Stomach (tissue), 9 donors: Measurements from ENCODE around the gene PNPLA6. TPM values are rescaled to one million over a fixed set of nuclear protein-coding genes. Genes with fewer than 3 reads are reported as not detected.
"Not testable (repeated sequence)": the region's sequence is repeated elsewhere in the genome, so short reads cannot be mapped to it uniquely, and the experiment has no call there.

ENCODE experiments used
- DNase-seq, 2 donors: peaks; one replicate each; pipeline versions ENCODE4 v3.0.0 to v3.0.0-alpha.2; 2013 to 2019
- H3K27ac ChIP-seq, 5 donors: fragments of 200-600 bp in 4 of 5; sonication (generic) in 4 of 5; one replicate each; pipeline ENCODE4 v1.5.1; 2013 to 2019; ENCODE audit warnings: mild to moderate bottlenecking in 1 of 5, moderate library complexity in 1 of 5
- H3K27me3 ChIP-seq, 3 donors: fragments of 200-600 bp; sonication (generic); one replicate each; pipeline ENCODE4 v1.5.1; 2017 to 2019; ENCODE audit warnings: mixed run types in 1 of 3
- H3K36me3 ChIP-seq, 4 donors: fragments of 200-600 bp; sonication (generic); 1 replicate in 3 of 4; 2 replicates in 1 of 4; pipeline ENCODE4 v1.5.1; 2016 to 2019
- H3K4me1 ChIP-seq, 4 donors: fragments of 200-600 bp; sonication (generic); one replicate each; pipeline ENCODE4 v1.5.1; 2016 to 2019
- H3K4me3 ChIP-seq, 4 donors: fragments of 200-600 bp; sonication (generic) in 3 of 4; one replicate each; pipeline ENCODE4 v1.5.1; 2016 to 2019; ENCODE audit warnings: mild to moderate bottlenecking in 1 of 4
- H3K9me3 ChIP-seq, 4 donors: fragments of 200-600 bp; sonication (generic); one replicate each; pipeline ENCODE4 v1.5.1; 2016 to 2019
- EP300 ChIP-seq: sonication (generic); formaldehyde crosslinking; IDR thresholded peaks from one replicate; pipeline ENCODE4 v1.6.1; 2017; ENCODE audit warnings: antibody characterized with exemption
- POLR2A ChIP-seq, 4 donors: fragments of 450-650 bp; IDR thresholded peaks; one replicate each; pipeline ENCODE4 v1.6.1; 2016; ENCODE audit warnings: antibody characterized with exemption in 4 of 4, control low read depth in 2 of 4, mild to moderate bottlenecking in 1 of 4, moderate library complexity in 1 of 4
- POLR2AphosphoS5 ChIP-seq, 3 donors: sonication (generic); formaldehyde crosslinking; IDR thresholded peaks; one replicate each; pipeline ENCODE4 v1.6.1; 2016; ENCODE audit warnings: antibody characterized with exemption in 3 of 3
- WGBS, 5 donors: extraction: QIAGEN DNeasy Blood & Tissue Kit in 3 of 5; methylation state at CpG; one replicate each; pipeline versions ENCODE4 v1.1.5 to v1.1.7; 2013 to 2018; 5-methylcytosine and 5-hydroxymethylcytosine counted together
- intact Hi-C: fragments of 100-400 bp; cut with DNase I; formaldehyde crosslinking; loops from one replicate; pipeline ENCODE4 v1.15.1; 2023; ENCODE audit warnings: low total_unique reads
- polyA plus RNA-seq, 3 donors: library from polyadenylated mRNA; stranded (reverse); fragments of 200-250 nt; gene quantifications; one replicate each; pipeline ENCODE4 v1.2.3, GENCODE V29; 2013
- total RNA-seq, 5 donors: library from RNA; depleted of rRNA; stranded (reverse); fragments of >200 nt; gene quantifications; one replicate each; pipeline versions ENCODE4 v1.1.0 to v1.2.3, GENCODE V29; 2014 to 2016
- TF ChIP-seq, protein P1 (sequence below), 7 experiments: fragments of 450-650 bp in 4 of 7; fragments of 200-600 bp in 3 of 7; sonication (generic) in 3 of 7; IDR thresholded peaks; one replicate each; pipeline ENCODE4 v1.5.1; 2016 to 2019; ENCODE audit warnings: antibody characterized with exemption in 7 of 7, control low read depth in 2 of 7, mild to moderate bottlenecking in 1 of 7
- donor health status: healthy with polysubstance abuse.
- donor health status: Bipolar disorder and iron deficiency.
- donor health status: healthy.

Gene PNPLA6
- total and polyA plus RNA-seq, 8 donors: 15.2 to 357 (median 44.3) TPM

DNA sequence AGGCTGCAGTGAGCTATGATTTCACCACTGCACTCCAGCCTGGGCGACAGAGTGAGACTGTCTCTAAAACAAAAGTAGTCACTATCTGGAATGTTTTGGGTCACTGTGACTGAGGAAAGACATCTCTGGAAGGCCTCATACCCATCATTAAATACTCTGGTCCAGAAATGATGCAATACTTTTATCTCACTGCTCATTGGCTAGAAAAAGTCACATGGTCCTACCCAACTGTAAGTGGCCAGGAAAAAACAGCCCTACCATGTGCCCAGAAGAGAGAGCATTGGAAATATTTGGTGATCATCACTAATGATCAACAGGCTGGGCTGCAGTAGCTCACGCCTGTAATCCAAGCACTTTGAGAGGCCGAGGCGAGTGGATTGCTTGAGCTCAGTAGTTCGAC, 29.8 kb downstream of the PNPLA6 start:
- peaks cover 0 to 9% (median 0%) of the 10 kb centered on the region in 4 donors for H3K4me1 ChIP-seq
- DNase-seq: no peak
- WGBS, 5 donors: 68 to 94% (median 86%) methylated on average over 5 of the region's 5 CpGs
- H3K27ac ChIP-seq: no peak overlapping the region
- H3K4me3 ChIP-seq: no peak overlapping the region
- TF ChIP-seq EP300 (no peak), POLR2AphosphoS5 (IDR thresholded peaks at IDR 0.05) (no peak), POLR2A (IDR thresholded peaks at IDR 0.05) (no peak)
- TF ChIP-seq, protein P1, sequence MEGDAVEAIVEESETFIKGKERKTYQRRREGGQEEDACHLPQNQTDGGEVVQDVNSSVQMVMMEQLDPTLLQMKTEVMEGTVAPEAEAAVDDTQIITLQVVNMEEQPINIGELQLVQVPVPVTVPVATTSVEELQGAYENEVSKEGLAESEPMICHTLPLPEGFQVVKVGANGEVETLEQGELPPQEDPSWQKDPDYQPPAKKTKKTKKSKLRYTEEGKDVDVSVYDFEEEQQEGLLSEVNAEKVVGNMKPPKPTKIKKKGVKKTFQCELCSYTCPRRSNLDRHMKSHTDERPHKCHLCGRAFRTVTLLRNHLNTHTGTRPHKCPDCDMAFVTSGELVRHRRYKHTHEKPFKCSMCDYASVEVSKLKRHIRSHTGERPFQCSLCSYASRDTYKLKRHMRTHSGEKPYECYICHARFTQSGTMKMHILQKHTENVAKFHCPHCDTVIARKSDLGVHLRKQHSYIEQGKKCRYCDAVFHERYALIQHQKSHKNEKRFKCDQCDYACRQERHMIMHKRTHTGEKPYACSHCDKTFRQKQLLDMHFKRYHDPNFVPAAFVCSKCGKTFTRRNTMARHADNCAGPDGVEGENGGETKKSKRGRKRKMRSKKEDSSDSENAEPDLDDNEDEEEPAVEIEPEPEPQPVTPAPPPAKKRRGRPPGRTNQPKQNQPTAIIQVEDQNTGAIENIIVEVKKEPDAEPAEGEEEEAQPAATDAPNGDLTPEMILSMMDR (IDR thresholded peaks at IDR 0.05): no peak
- H3K36me3 ChIP-seq: peaks cover 10 to 24% (median 18%) of the 10 kb centered on the region in 4 donors
- intact Hi-C loops: loop anchor here (5.0 kb wide), 1 partner anchor 237 kb away; no protein-coding TSS in a partner anchor
- H3K9me3 ChIP-seq: no peaks in the 10 kb centered on the region
- no peaks in the 10 kb centered on the region for H3K27me3 ChIP-seq

DNA sequence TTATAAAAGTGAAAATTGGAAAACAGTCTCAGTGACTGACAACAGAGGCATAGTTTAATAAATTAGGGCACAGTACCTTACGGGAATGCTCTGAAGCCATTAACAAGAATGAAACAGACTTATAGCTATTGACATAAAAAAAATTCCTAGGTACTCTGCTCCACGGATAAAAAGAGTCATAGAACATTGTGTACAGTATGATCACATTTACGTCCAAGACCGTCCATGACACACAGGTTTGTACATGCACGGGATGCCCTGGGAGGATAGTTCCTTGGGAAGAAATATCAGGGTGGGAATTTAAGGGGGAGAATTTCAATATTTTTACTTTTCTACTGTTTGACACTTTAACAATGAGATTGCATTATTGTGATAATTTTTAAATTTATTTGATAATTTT, 35.2 kb downstream of the PNPLA6 start:
- H3K4me3 ChIP-seq: no peak overlapping the region
- TF ChIP-seq EP300: no peak
- TF ChIP-seq POLR2A (IDR thresholded peaks at IDR 0.05): no peak
- TF ChIP-seq, protein P1 (IDR thresholded peaks at IDR 0.05): no peak
- TF ChIP-seq POLR2AphosphoS5 (IDR thresholded peaks at IDR 0.05): no peak
- no peak for DNase-seq
- WGBS, 5 donors: 68 to 80% (median 70%) methylated on average over 5 of the region's 5 CpGs
- H3K27me3 ChIP-seq: no peaks in the 10 kb centered on the region
- intact Hi-C loops: loop anchor here (10.0 kb wide), 1 partner anchor 114 kb away; the partner anchor contains the start of gene TRAPPC5
- no peaks in the 10 kb centered on the region for H3K9me3 ChIP-seq
- no peak overlapping the region for H3K27ac ChIP-seq
- H3K36me3 ChIP-seq: no peaks in the 10 kb centered on the region
- H3K4me1 ChIP-seq: peaks cover 0 to 9% (median 0%) of the 10 kb centered on the region in 4 donors

DNA sequence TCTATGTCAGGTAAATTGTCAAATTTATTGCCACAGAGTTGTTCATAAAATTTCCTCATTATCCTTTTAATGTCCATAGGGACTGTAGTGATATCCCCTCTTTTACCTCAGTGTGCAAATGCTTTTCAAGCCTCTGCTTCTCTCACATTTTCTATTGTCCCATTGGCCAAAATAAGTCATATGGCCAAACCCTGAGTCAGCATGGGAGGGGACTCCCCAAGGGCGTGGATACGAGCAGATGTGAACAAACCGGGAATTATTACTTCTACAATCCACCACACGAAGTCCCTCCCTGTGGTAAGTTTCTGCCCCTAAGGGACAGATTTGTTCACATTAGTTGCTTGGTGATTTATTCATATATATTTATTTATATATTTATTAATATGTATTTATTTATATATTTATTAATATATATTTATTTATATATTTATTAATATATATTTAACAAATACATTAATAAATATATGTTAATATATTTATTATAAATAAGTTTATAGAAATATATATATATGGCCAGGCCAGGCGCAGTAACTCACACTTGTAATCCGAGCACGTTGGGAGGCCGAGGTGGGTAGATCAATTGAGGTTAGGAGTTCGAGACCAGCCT, 40.0 kb downstream of the PNPLA6 start:
- Histone ChIP-seq H3K27me3 (no peaks in the 10 kb centered on the region), H3K4me1 (no peaks in the 10 kb centered on the region), H3K27ac (no peak overlapping the region), H3K9me3 (no peaks in the 10 kb centered on the region), H3K36me3 (no peaks in the 10 kb centered on the region), H3K4me3 (no peak overlapping the region)
- TF ChIP-seq POLR2A (IDR thresholded peaks at IDR 0.05) (no peak), POLR2AphosphoS5 (IDR thresholded peaks at IDR 0.05) (no peak)
- TF ChIP-seq, protein P1 (IDR thresholded peaks at IDR 0.05): no peak
- DNase-seq: no peak
- 63 to 70% (median 67%) methylated on average over 9 of the region's 9 CpGs for WGBS, 5 donors
- intact Hi-C loops: loop anchor here (10.0 kb wide), 1 partner anchor 109 kb away; the partner anchor contains the start of gene TRAPPC5

DNA sequence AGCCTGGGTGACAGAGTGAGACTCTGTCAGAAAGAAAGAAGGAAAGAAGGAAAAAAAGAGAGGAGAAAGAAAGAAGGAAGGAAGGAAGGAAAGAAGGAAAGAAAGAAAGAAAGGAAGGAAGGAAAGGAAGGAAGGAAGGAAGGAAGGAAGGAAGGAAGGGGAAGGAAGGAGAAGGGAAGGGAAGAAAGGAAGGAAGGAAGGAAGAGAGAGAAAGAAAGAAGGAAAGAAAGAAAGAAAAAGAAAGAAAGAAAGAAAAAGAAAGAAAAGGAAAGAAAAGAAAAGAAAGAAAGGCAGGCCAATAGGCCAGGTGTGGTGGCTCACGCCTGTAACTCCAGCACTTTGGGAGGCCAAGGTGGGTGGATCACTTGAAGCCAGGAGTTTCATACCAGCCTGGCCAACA, 41.9 kb downstream of the PNPLA6 start:
- not testable (repeated sequence) for H3K9me3 ChIP-seq, H3K27me3 ChIP-seq, H3K27ac ChIP-seq, H3K4me3 ChIP-seq, H3K4me1 ChIP-seq, H3K36me3 ChIP-seq, DNase-seq
- WGBS, 5 donors: 89 to 100% (median 94%) methylated on average over 1 of the region's 1 CpG
- intact Hi-C loops: loop anchor here (10.0 kb wide), 1 partner anchor 107 kb away; the partner anchor contains the start of gene TRAPPC5

DNA sequence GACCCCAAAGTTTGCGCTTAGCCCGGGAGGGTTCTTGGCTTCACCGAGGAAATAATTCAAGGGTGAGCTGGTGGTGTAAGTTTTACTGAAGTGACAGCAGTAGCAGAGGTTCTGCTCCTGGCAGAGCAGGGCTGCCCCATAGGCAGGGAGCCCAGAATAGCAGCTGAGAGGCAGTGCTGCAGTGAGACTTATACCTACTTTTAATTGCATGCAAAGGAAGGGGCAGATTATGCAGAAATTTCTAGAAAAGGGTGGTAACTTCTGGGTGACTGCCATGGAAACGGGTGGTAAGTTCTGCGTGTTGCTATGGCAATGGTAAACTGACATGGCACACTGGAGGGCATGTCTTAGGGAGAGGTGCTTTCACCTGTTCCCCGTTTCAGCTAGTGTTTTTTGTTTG, 42.6 kb downstream of the PNPLA6 start:
- H3K9me3 ChIP-seq: no peaks in the 10 kb centered on the region
- intact Hi-C loops: loop anchor here (10.0 kb wide), 1 partner anchor 107 kb away; the partner anchor contains the start of gene TRAPPC5
- DNase-seq: no peak
- no peaks in the 10 kb centered on the region for H3K4me1 ChIP-seq
- H3K27ac ChIP-seq: no peak overlapping the region
- WGBS, 5 donors: 54 to 63% (median 55%) methylated on average over 6 of the region's 6 CpGs
- no peak for TF ChIP-seq POLR2AphosphoS5 (IDR thresholded peaks at IDR 0.05)
- TF ChIP-seq, protein P1 (IDR thresholded peaks at IDR 0.05): no peak
- no peaks in the 10 kb centered on the region for H3K36me3 ChIP-seq
- no peaks in the 10 kb centered on the region for H3K27me3 ChIP-seq
- no peak overlapping the region for H3K4me3 ChIP-seq
